Activated CD4-positive, CD25-positive, alpha-beta regulatory T cell (primary cell): ENCODE measurements around the gene MAP3K14.
A peak's percentile ranks its signal among the peaks of the same experiment; 100 is the strongest.
"Not testable (repeated sequence)": the region's sequence is repeated elsewhere in the genome, so short reads cannot be mapped to it uniquely, and the experiment has no call there.

ENCODE experiments used
- DNase-seq, 4 experiments: peaks; one replicate each; lab custom pipeline; 2025; lab: John Stamatoyannopoulos, UW

The MAP3K14 gene

GRCh38 chr17:45258981-45259380, 57.8 kb downstream of the MAP3K14 start:
- no peak for DNase-seq

GRCh38 chr17:45257115-45257514, 59.7 kb downstream of the MAP3K14 start:
- no peak for DNase-seq

DNA sequence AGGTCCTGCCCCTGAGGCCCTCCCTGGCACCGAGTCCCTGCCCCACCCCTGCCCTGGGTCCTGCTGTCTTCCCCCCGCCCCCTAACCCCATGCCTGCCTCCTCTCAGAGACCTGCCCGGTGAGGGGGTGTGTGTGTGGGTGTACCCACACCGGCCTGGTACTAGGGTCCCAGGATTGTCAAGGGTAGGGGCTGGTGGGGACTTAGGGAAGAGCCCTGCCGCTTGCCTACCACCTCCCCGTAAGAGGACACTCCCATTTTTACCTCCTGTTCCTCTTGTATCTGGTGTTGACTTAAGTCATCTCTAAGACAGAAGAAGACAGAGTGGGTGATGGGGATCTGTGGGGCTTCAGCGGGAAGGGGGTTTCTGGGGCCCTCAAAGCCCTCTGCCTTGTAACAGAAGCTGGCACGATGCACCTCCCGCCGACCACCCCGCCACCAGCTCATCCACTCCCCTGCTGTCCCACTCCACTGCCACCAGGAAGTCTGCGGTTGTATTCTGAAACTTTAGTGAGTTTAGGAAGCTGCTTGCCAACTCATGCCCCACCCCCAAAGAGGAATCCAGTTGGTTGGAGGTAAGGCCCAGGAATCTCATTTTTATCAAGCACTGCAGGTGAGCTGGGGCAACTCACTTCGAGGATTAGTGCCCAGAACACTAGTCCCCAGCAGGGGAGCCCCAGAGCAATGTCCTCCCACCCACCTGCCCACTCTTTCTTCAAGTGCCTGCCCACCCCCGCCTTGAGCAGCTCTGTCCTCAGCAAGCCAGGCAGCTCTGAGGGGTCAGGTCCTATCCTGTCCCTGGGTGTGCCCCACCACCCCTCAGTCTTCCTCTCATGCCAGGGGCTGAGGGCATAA, 60.5 kb downstream of the MAP3K14 start:
- no peak for DNase-seq

DNA sequence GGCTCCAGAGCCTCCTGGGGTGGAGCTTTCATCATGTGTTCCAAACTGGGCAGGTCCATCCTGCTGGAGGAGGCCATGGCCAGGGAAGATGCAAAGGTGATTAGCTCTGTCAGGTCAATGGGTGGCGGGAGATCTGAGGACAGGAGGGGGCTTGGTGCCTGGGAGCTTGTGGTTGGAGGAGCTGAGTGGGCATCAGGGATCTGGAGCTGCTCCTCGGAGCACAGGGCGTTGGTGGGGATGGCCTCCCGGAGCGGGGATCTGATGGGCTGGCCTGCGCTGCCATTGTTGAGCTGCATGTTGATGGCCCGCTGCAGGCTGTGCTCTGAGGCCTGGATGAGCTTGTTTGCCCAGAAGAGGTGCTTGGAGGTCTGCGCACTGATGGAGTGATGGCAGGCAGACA, 61.5 kb downstream of the MAP3K14 start:
- DNase-seq = no peak

GRCh38 chr17:45253879-45254278, 62.9 kb downstream of the MAP3K14 start:
- DNase-seq = no peak

DNA sequence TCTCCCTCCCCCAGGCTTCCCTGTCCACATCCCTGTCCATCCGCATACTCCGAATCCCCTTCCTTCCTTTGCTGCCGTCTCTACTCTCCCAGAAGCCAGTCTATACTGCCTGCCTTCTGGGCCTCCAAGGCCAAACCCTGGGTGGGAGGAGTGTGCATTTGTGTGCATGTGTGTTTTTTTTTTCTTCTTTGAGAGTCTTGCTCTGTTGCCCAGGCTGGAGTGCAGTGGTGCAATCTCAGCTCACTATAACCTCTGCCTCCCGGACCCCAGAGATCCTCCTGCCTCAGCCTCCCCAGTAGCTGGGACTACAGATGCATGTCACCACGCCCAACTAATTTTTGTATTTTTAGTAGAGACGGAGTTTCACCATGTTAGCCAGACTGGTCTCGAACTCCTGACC, 63.6 kb downstream of the MAP3K14 start:
- DNase-seq = not testable (repeated sequence)

GRCh38 chr17:45251931-45252330, 64.9 kb downstream of the MAP3K14 start:
- no peak for DNase-seq

- DNase-seq = peak; percentile 38 to 77 (median 60)
Measured at GRCh38 chr17:45248132-45248957, 68.5 kb downstream of the MAP3K14 start.

DNA sequence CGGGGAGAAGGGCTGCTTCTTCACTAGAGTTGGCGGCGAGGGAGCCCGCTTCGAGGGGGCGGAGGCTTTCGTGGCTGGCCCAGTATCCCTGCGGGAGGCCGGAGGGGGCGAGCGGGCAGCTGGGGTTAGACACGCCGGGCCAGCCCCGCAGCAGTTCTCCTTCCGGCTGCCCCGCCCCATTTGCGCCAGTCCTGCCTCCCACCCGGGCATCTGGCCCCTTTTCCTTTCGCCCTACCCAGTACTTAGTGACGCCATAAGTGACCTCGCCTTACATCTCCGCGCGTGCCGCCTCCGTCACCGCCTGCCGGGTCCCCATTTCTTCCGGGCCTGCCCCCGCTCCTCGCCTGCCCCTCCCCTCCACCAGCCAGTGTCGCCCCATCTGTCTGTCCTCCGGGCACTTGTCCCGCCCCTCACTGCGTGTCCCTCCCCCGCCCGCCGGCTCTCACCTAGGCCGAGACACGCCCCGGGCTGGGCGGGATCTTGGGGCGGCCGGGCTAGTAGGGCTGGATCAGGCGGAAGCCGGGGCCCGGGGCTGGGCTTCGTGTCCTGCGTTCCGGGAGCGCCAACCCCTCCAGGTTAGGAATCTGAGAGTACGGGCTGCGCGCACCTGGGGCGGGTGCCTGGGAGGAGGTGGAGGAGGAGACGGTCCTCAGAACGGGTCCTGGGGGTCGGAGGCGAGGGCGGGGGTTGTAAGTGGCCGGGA, 69.2 kb downstream of the MAP3K14 start:
- DNase-seq = peak; percentile 91 to 96 (median 95)

DNA sequence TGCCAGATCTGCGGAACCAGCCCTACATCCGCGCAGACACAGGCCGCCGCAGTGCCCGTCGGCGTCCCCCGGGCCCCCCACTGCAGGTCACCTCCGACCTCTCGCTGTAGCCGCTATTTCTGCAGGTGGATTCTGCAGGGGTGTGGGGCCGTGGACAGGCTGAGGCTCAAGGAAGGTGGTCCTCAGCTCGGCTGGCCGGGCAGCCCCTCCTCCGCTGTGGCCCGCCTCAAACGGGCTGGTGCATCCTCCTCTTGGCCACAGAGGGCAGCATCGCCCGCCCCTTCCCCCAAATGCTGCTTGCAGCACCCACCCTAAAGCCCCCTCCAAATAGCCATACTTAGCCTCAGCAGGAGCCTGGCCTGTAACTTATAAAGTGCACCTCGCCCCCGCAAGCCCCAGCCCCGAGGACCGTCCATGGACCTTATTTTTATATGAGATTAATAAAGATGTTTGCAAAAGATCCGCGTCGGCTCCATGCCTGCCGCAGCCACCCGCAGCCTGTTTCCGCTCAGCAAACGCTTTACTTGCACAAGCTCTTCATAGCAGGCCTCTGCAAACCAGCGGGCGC, 69.9 kb downstream of the MAP3K14 start:
- no peak for DNase-seq

GRCh38 chr17:45246338-45246737, 70.5 kb downstream of the MAP3K14 start:
- DNase-seq = no peak

DNA sequence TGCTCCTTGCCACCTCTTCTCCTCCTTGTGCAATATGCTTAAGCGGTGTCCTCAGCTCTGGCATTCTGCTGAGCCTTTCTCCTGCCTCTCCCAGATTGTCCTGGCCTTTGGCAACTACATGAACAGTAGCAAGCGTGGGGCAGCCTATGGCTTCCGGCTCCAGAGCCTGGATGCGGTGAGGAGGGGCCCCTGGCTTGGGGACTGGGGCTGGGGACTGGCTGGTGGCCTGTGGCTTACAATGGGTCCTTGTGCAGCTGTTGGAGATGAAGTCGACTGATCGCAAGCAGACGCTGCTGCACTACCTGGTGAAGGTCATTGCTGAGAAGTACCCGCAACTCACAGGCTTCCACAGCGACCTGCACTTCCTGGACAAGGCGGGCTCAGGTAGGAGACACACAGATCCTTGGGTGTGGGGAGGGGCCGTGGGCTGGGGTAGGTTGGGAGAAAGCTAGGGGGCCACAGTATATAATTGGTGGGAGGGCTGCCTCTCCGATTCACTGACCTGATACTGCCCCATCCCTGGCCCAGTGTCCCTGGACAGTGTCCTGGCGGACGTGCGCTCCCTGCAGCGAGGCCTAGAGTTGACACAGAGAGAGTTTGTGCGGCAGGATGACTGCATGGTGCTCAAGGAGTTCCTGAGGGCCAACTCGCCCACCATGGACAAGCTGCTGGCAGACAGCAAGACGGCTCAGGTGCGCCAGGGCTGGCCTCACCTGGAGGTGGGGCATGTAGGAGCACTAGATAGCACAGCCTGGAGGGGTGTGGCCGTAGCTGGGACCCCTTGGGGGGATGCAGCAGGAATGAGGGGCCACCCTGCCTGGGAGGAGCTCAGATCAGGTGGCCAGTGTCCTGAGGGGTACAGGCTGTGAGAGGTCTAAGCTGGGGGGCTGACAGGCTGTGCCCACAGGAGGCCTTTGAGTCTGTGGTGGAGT, 71.8 kb downstream of the MAP3K14 start:
- DNase-seq = no peak

DNA sequence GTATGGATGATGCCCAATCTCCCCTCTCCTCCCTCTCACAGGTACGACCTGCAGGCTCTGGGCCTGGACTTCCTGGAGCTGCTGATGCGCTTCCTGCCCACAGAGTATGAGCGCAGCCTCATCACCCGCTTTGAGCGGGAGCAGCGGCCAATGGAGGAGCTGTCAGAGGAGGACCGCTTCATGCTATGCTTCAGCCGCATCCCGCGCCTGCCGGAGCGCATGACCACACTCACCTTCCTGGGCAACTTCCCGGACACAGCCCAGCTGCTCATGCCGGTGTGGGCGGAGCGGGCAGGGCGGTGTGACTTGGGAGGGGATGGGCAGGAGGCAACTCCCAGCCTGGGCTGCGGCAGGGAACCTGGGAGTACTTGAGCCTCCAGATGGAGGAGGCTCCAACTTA, 73.1 kb downstream of the MAP3K14 start:
- no peak for DNase-seq

- no peak for DNase-seq
Measured at GRCh38 chr17:45242029-45242414, 74.8 kb downstream of the MAP3K14 start.

DNA sequence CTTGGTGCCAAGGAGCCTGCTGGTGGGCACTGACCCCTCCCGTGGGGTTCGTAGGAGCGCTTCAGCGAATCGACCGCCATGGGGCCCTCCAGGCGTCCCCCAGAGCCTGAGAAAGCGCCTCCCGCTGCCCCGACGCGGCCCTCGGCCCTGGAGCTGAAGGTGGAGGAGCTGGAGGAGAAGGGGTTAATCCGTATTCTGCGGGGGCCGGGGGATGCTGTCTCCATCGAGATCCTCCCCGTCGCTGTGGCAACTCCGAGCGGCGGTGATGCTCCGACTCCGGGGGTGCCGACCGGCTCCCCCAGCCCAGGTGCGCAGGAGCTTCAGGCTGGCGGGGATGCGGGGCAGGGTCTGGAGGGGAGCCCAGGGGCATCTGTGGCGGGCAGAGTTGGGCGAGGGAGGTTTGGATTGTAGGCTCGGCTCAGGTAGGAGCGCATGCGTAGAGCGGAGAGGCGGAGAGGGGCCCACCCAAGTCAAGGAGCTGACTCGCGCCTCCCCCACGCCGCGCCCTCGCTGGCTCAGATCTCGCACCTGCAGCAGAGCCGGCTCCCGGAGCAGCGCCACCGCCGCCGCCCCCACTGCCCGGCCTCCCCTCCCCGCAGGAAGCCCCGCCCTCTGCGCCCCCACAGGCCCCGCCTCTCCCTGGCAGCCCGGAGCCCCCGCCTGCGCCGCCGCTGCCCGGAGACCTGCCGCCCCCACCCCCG, 75.3 kb downstream of the MAP3K14 start:
- no peak for DNase-seq

DNA sequence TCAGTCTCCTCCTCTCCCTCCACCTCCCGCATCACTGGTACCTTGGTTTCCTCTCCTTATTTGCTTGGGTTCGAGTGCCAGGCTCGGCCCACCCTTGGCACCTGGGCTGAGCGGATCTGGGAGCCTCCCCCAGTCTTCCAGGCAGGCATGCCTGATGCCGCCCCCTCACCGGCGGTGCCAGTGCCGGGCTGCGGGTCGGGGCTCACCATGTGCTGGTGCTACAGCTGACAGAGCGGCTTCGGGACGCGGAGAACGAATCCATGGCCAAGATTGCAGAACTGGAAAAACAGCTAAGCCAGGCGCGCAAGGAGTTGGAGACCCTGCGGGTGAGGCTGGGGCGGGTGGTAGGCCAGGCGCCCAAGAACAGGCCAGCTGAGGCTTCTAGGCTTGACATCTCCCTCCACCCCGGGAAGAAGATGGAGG, 75.9 kb downstream of the MAP3K14 start:
- DNase-seq = no peak

GRCh38 chr17:45238155-45238774, 78.6 kb downstream of the MAP3K14 start:
- DNase-seq = no peak

DNA sequence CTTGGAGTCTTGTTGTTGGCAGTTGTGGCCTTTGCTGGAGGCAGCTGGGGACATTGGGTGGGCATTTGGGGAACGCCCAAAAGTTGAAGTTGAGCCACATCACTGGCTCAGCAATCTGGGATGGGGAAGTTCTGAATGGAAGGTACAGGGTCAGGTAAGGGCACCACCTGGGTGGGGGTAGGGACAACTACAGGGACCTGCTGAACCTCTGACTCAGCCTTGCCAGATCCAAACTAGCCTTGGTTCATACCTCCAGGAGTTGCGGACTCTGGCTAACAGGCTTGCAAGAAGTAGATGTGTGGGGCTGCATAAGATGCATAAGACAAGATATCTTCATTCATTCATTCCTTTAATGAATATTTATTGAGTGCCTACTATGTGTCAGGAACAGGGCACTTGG, 79.1 kb downstream of the MAP3K14 start:
- no peak for DNase-seq

- DNase-seq = no peak
Measured at GRCh38 chr17:45236282-45236606, 80.6 kb downstream of the MAP3K14 start.
